GM10847 (cell line): ENCODE results near the gene MCAT.

ENCODE experiments used
- POLR2A ChIP-seq: IDR thresholded peaks from 2 replicates; pipeline ENCODE4 v1.6.1; 2011; ENCODE audit not compliant: insufficient read length; ENCODE audit errors: extremely low read depth

The MCAT gene

DNA sequence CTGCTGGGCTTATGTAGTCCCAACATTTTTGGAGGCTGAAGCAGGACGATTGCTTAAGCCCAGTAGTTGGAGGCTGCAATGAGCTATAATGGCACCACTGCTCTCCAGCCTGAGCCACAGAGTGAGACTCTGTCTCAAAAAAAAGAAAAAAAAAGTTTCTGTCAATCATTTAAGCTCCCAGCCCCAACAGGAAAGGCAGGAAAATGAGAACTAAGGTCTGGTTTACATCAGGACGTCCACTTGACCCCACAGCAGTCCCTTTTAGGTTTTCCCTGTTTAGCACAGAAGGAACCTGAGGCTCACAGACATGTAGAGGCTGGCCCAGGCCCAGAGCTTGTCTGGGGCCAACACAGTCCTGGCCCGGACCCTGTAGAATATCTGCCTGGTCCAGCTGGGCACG, 44.8 kb downstream of the MCAT start:
- no peak for TF ChIP-seq POLR2A

DNA sequence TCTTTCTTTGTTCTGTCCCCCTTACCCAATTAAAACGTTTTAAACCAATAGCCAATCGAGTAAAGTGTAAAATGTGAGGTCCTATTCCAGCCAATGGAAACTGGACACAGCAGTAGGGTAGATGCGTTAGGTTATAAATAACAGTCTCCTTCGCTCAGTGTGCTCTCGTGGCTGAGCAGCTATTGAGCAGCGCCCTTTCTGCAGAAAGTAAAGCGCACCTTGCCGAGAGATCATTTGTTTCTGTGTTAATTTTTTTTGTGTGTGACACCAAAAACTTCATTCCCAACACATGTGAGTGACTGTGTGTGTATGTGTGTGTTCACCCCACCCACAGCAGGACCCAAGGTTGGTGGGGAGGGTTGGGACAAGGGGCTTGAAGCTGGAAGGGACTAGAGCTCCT, 46.8 kb downstream of the MCAT start:
- no peak for TF ChIP-seq POLR2A

DNA sequence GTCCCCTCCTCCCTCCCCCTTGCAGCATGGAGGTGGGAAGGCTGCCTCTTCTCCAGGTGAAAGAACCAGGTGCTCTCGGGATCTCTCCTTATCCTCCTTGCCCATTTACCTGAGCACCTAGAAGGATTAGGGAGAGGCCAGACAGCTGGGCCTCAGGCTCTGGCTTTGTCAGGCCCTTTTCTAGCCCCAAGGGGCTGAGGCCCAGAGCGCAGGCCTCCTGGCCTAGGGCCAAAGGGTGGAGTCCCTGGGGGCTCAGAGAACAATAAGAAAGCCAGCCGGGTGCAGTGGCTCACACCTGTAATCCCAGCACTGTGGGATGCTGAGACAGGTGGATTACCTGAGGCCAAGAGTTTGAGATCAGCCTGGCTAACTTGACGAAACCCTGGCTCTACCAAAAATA, 48.6 kb downstream of the MCAT start:
- no peak for TF ChIP-seq POLR2A

DNA sequence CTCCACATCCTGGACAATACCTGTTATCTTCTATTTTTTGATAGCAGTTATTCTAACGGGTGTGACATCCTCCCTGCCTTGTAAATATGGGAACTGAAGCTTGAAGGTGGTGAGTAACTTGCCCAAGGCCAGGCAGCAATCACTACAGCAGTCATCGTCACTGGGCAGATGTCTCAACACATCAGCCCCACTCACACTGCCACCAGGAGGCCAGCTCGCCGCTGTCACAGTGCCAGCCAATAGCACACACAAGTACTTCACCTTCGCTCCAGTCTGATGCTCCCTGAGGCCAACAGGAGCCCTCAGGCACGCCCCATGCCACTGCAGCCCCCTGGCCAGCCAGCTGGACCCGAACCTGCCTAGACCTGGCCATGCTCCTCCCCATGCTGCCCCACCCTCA, 49.1 kb downstream of the MCAT start:
- TF ChIP-seq POLR2A: no peak

DNA sequence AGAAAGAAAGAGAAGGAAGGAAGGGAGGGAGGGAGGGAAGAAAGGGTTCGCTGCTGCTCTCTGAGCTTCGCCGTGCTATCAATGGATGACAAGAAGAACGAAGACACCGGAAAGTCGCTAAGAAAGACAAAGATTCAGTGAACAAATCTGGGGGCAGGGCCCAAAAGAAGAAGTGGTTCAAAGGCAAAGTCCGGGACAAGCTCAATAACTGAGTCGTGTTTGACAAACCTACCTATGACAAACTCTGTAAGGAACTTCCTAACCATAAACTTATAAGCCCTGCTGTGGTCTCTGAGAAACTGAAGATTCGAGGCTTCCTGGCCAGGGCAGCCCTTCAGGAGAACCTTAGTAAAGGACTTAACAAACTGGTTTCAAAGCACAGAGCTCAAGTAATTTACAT, 51.1 kb downstream of the MCAT start:
- TF ChIP-seq POLR2A: no peak

DNA sequence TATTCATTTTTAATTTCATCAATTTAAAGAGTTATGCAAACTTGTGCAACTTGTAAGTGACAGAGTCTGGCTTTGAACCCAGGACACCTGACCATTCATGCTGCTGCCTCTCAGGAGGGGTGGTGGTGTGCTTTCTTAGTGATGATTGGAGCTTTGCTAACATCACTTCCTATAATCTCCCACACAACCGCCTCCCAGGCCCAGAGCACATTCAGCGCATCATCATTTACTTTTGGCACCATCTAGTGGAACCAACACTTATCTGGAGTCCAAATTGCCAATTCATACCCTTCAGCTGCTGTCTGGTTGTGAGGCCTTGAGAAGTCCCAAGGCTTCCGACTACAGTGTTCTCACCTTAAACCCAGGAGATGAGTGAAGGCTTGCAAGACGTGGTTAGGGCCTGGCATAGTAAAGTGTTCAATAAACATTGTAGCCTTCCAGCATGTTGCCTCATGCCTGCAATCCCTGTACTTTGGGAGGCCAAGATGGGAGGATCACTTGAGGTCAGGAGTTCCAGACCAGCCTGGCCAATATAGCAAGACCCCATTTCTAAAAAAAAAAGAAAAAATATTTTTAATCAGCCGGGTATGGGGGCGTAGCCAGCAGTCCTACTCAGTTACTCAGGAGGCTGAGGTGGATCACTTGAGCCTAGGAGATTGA, 52.9 kb downstream of the MCAT start:
- TF ChIP-seq POLR2A: no peak

DNA sequence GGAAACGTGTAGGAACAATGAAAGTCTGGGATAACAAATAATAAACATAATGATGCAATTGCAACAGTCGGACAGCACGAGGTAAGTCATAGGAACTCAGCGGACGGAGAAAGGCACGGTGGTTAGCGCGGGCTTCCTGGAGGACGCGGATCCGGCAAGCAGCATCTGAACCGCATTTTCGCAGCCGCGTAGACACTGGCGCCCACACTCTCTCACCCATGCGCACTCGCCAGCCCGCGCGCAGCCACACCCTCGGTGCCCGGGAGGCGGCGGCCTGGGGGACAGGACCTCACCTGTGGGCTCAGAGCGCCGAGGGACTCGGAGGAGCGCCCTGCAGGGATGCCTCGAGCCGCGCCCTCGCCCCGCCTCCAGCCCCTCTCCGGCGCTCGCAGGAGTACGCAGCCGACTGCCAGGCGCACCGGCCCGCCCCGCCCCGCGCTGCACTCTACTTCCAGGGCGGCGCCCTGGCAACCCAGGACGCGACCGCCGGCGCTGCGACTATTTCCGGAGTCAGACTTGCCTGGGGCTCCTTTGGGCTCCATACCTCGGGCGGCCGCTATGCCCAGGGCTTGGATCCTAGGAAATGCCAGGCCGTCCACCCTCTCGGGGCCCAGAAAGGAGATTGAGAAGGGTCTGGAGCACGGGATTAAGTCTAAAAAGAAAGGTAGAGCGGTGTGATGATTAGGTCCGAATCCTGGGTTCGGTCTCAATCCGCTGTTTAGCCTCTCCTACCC, 54.0 kb downstream of the MCAT start, which contains the start of gene TTLL1:
TTLL1 (minus strand) TSS at position 408 of the 734 bp plus-strand sequence. CDS start 13,805 bp downstream, outside the sequence.
- TF ChIP-seq POLR2A: peak; percentile 39

DNA sequence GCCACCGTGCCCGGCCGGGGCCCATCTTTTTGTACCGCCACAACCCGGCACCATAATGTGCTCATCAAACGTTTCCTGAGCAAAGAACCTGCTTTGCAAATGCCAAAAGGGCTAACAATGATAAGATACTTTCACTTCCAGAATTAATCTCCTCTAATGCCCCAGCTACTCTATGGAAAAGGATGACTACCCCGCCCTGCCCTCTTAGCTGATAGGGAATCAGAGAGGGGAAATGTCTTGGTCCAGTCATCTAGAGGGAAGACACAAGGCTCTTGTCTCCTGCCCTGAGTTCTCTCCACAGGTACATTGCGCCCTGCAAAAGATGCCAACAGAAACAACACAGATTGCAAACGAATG, 54.6 kb downstream of the MCAT start:
- no peak for TF ChIP-seq POLR2A

DNA sequence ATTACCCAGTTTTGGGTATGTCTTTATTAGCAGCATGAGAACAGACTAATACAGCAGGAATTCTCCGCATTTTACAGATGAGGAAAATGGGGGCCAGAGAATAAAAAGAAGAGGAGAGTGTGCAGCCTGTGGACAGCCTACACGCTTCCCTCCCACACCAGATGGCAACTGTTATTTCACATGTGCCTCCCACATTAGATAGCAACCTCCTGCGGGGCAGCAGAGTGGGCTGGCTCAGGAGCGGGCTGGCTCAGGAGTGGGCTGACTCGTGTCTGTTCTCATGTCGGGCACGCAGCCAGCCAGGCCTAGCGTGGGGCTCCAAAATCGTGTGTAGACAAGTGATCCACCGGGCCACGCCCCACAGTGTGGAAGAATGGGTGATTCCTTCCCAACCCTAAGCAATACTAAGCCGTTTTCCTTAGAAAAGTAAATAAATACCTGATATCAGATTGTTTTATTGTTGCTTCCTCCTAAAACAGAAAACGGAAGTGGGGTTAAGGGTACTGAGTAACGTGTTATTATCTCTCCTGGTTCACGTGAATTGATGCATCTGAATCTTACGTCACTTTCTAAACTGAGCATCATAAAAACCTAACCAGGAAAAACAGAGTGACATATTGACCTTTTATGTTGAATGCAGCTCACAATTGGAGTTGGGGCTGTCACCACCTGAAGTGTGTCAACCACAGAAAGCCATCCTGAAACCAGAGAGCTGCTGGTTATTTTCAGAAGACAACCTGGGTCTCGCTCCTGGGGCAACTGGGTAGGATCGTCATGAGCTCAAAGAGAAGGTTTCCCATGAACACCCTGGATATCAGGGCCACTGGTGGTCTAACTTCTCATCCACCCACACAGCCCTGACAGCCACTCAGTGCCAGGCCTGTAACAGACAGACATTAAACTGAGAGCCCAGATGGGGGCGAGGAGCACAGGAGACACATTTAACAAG, 57.3 kb downstream of the MCAT start:
- no peak for TF ChIP-seq POLR2A
